ENCODE measurements around the gene GJC1.

Gene GJC1

DNA sequence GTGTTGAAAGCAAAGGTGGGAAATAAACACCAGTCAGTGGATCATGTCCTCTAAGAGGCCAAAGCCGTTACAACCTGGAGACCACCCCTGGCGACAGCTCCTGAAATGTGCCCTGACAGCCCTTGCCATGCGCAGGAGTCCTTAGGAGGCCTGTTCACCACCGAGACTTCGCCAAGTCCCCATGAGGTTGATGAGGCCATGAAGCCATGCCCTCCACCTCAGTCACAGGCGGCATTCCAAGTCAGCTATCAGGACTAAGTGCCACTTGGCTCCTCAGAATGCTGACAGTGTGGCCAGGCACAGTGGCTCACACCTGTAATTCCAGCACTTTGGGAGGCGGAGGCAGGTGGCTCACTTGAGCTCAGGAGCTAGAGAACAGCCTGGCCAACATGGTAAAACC, 44.2 kb downstream of the GJC1 start:
- DNase-seq (ENCODE audit: low read depth), result no peak
- TF ChIP-seq CTCF (IDR thresholded peaks at IDR 0.05; ENCODE audit: control insufficient read depth, extremely low read depth, insufficient read depth), result no peak
- no peak overlapping the region for H3K4me3 ChIP-seq (ENCODE audit: low read depth, low read length)

GRCh38 chr17:44782326-44782850, 47.7 kb downstream of the GJC1 start:
- TF ChIP-seq CTCF (IDR thresholded peaks at IDR 0.05; ENCODE audit: control insufficient read depth, extremely low read depth, insufficient read depth), result no peak
- no peak overlapping the region for H3K4me3 ChIP-seq (ENCODE audit: low read depth, low read length)
- DNase-seq (ENCODE audit: low read depth), result no peak

DNA sequence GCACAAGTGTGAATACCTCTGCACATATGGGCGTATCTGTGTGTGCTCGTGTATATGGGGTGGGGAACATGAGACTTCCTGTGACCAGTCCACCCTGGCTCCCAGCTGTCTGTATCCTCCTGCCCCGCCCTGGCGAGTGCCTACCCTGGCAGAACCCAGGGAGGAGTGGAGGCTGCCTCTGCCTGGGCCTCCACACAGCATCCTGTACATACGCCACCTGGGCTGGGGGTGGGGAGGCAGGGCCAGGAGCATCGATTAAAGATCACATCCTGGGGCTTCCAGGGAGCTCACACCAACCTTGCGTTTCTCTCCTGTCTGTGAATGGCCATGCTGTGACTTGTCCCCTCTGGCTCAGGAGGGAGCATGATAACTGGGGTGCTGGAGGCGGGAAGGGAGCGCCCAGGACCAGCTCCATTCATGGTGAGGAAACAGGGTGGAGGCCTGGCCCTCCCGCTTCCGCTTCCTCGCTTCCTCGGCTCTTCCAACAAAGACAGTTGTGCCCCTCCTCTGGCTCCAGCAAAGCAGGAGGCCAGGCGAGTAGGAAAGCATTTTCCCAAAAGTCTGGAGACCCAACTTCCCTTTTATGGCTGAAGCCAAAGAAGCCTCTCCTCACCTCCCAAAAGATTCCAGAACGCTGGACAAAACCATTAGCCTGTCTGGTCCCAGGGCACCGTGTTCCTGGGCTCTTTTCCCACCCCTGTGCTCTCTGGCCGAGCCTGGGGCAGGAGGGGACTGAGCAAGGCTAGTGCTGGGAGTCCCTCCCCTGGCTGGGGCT, 48.3 kb downstream of the GJC1 start:
- no peak for DNase-seq (ENCODE audit: low read depth)
- no peak overlapping the region for H3K4me3 ChIP-seq (ENCODE audit: low read depth, low read length)
- TF ChIP-seq CTCF (IDR thresholded peaks at IDR 0.05; ENCODE audit: control insufficient read depth, extremely low read depth, insufficient read depth), result no peak

GRCh38 chr17:44780845-44781480, 49.1 kb downstream of the GJC1 start:
- no peak for TF ChIP-seq CTCF (IDR thresholded peaks at IDR 0.05; ENCODE audit: control insufficient read depth, extremely low read depth, insufficient read depth)
- DNase-seq (ENCODE audit: low read depth), result no peak
- no peak overlapping the region for H3K4me3 ChIP-seq (ENCODE audit: low read depth, low read length)

- no peak for DNase-seq (ENCODE audit: low read depth)
- no peak for TF ChIP-seq CTCF (IDR thresholded peaks at IDR 0.05; ENCODE audit: control insufficient read depth, extremely low read depth, insufficient read depth)
- no peak overlapping the region for H3K4me3 ChIP-seq (ENCODE audit: low read depth, low read length)
Observed at GRCh38 chr17:44780161-44780560, 49.9 kb downstream of the GJC1 start.

DNA sequence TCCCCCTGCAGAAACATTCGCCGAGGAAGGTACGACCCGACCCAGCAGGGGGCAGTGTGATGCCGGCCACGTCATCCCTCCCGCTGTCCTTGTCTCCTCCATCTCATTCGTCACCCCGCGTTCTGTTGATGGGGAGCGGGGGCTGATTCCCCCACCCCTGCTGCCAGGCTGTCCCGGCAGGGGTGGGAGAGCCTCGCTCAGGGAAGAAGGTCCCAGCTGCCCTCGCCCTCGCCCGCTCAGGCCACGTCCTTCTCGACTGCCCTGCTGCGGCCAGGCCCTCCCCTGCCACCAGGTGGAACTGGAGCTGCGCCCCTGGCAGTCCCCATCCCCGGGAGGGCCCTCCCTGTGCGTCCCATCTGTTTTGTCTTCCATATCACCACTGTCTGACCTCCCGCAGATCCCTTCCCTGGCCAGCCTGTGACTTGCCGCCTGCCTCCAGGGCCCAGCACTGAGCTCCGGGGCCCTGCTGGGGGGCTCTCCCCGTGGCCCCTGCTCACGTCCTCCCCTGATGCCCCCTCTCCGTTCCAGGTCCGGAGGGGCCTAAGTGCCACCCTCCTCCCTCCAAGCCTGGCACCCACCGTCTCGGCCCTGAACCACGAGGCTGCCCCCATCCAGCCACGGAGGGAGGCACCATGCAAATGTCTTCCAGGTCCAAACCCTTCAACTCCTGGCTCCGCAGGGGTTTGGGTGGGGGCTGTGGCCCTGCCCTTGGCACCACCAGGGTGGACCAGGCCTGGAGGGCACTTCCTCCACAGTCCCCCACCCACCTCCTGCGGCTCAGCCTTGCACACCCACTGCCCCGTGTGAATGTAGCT, 50.7 kb downstream of the GJC1 start:
- H3K4me3 ChIP-seq (ENCODE audit: low read depth, low read length), result peak overlapping the region; percentile 40
- no peak for DNase-seq (ENCODE audit: low read depth)
- TF ChIP-seq CTCF (IDR thresholded peaks at IDR 0.05; ENCODE audit: control insufficient read depth, extremely low read depth, insufficient read depth), result peak; percentile 91

All from LNCaP clone FGC (cell line).